Fibroblast of the conjunctiva (primary cell): ENCODE data around the gene ZC3H18.

ENCODE experiments used
- DNase-seq: peaks from one replicate; pipeline ENCODE4 v3.0.0-alpha.2; 2010; ENCODE audit warnings: low read depth

The ZC3H18 gene

GRCh38 chr16:88678224-88678979, 108.2 kb downstream of the ZC3H18 start:
- no peak for DNase-seq

- DNase-seq = no peak
Observed at GRCh38 chr16:88680554-88681083, 110.4 kb downstream of the ZC3H18 start.

GRCh38 chr16:88681084-88681680, 111.0 kb downstream of the ZC3H18 start:
- no peak for DNase-seq
